ENCODE measurements around the gene ATRNL1. TPM values are rescaled to one million over a fixed set of nuclear protein-coding genes. Genes with fewer than 3 reads are reported as not detected.
"Not testable (repeated sequence)": the region's sequence is repeated elsewhere in the genome, so short reads cannot be mapped to it uniquely, and the experiment has no call there.

Gene ATRNL1
- total and polyA plus RNA-seq, 2 of the 8 experiments (the other 6 are each of a cell fraction or from before 2014, with no cell fraction given), result 5.1 to 17.6 TPM

DNA sequence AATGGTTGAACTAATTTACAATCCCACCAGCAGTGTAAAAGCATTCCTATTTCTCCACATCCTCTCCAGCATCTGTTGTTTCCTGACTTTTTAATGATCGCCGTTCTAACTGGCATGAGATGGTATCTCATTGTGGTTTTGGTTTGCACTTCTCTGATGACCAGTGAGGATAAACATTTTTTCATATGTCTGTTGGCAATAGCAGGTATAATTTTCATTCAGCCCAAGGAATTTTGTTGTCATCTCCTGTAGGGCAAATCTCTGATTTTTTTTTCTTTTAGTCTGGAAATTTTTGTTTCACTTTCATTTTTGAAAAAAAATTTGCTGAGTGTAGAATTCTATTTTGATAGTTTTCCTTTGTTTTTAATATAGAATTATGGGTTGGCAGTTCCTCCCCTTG lies 114.1 kb downstream of the ATRNL1 start:
- H3K23ac ChIP-seq (ENCODE audit: insufficient read length); H3K27me3 ChIP-seq (replicated peaks in 1 of 4; ENCODE audit: control insufficient read depth in 3 of 4, extremely low read depth in 1 of 4, insufficient read depth in 3 of 4, low read length in 3 of 4); POLR2A ChIA-PET (ENCODE audit: partially characterized antibody); H3K18ac ChIP-seq (ENCODE audit: extremely low read depth, low read length); H2AK5ac ChIP-seq (ENCODE audit: low read depth, low read length); H2BK12ac ChIP-seq (ENCODE audit: low read depth, low read length); H2BK15ac ChIP-seq (ENCODE audit: low read length); H3K9me3 ChIP-seq (ENCODE audit: insufficient read depth in 2 of 2, low read depth in 1 of 2, low read length in 1 of 2); DNase-seq (ENCODE audit: low read depth in 1 of 2, low spot score in 2 of 2); H3K4me1 ChIP-seq (replicated peaks in 1 of 4; ENCODE audit: control insufficient read depth in 3 of 4, insufficient read depth in 4 of 4, low read length in 3 of 4); H3K23me2 ChIP-seq (ENCODE audit: low read depth, low read length); H2BK120ac ChIP-seq (replicated peaks; ENCODE audit: low read depth, low read length); H2AFZ ChIP-seq (ENCODE audit: low read length); H2BK20ac ChIP-seq (ENCODE audit: low read length); H3K27ac ChIP-seq (ENCODE audit: low read depth, low read length); H2BK5ac ChIP-seq (ENCODE audit: low read depth, low read length); H4K5ac ChIP-seq (ENCODE audit: insufficient read length, low read depth, low read length); H3K4ac ChIP-seq (replicated peaks; ENCODE audit: insufficient read length, low read depth, low read length); H3K79me2 ChIP-seq (ENCODE audit: control insufficient read depth in 1 of 2, insufficient read depth in 2 of 2, low read length in 2 of 2); H3K4me3 ChIP-seq (ENCODE audit: extremely low read depth in 1 of 4, insufficient read depth in 2 of 4, low read depth in 3 of 4, low read length in 4 of 4); FAIRE-seq; H4K91ac ChIP-seq (replicated peaks; ENCODE audit: insufficient read length, low read length); H3K36me3 ChIP-seq (ENCODE audit: control insufficient read depth in 2 of 4, insufficient read depth in 4 of 4, low read length in 3 of 4); H4K8ac ChIP-seq (ENCODE audit: extremely low read depth, insufficient read depth, low read length); H3K56ac ChIP-seq (replicated peaks; ENCODE audit: insufficient read length, low read depth, low read length); H4K20me1 ChIP-seq (replicated peaks in 1 of 2; ENCODE audit: control insufficient read depth in 1 of 2, insufficient read depth in 2 of 2, low read length in 2 of 2); H3K79me1 ChIP-seq (ENCODE audit: low read depth, low read length); H3K4me2 ChIP-seq (ENCODE audit: insufficient read depth in 1 of 2, low read depth in 2 of 2, low read length in 2 of 2); H3K14ac ChIP-seq (ENCODE audit: insufficient read length); H3K9ac ChIP-seq (replicated peaks in 1 of 4; ENCODE audit: extremely low read depth in 1 of 4, low read depth in 3 of 4, low read length in 3 of 4): not testable (repeated sequence)
- WGBS, 2 experiments (ENCODE audit: extremely low coverage in 1 of 2, insufficient coverage in 1 of 2, insufficient read length in 1 of 2, insufficient replicate concordance in 2 of 2, low coverage in 1 of 2, low lambda C conversion rate in 2 of 2, missing lambda C conversion rate in 1 of 2), result 100% methylated on average over 2 of the region's 2 CpGs; no CpG with 5 or more reads in 1 of the 2 experiments
- CTCF ChIA-PET (ENCODE audit: partially characterized antibody), result interaction anchor here (0.7 kb wide), 1 partner anchor 1141 kb away, joined by 3 read pairs; no protein-coding TSS in a partner anchor

All from H1 (cell line).